KBM-7 (cell line): ENCODE measurements around the gene GTF3C1.

Source experiments
- DNase-seq: peaks from one replicate; pipeline ENCODE4 v3.0.0-alpha.2; 2015
- in situ Hi-C: fragments of 300-500 bp; cut with MboI; formaldehyde crosslinking; loops from 2 replicates; pipeline ENCODE4 v1.14.3; 2020; ENCODE audit warnings: low sequenced_read_pairs, low pct_unique_long_range_greater_than_20kb, mixed read lengths

GTF3C1 gene

DNA sequence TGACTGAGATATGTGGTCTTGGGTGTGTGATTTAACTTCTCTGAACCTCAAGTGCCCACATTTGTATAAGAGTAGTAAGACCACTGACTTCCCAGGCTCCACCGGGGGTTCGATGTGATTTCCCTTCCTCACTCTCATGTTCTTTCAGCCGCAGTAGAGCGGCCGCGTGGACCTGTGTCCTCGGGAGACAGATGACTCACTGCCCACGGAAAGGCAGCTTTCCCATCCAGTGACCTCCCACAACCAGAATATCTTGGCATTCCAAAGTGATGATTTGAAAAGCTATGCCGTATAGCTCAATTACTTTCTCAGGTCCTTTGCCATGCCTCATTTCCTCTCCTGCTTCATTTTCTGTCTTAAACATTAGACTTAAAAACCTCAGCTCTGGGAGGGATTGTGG is 74.2 kb downstream of the GTF3C1 start:
- no peak for DNase-seq
- in situ Hi-C loops = loop anchor here (10.0 to 25.0 kb wide), 2 partner anchors 59 to 863 kb away; no protein-coding TSS in a partner anchor

DNA sequence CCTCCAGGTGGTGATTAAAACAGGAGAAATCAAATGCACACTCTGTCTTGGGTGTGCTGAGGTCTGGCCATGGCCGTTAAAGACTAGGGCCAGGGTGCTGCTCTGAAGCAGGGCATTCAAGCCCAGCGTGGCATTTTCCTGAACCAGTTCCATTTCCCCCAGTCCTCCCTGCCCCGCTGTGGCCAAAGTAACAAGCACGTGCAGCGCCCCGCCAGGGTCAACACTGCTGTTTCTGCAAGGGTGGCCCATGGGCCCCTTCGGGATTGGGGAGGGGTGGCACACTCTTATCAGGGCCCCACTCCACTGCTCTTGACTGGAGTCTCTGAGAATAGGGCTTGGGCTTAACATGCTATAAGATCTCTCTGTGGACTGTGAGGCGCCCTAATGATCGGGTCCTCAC is 74.8 kb downstream of the GTF3C1 start:
- in situ Hi-C loops = loop anchor here (10.0 to 25.0 kb wide), 2 partner anchors 60 to 863 kb away; no protein-coding TSS in a partner anchor
- no peak for DNase-seq

GRCh38 chr16:27474041-27474440 is 75.7 kb downstream of the GTF3C1 start:
- in situ Hi-C loops = loop anchor here (10.0 kb wide), 1 partner anchor 61 kb away; no protein-coding TSS in a partner anchor
- no peak for DNase-seq

DNA sequence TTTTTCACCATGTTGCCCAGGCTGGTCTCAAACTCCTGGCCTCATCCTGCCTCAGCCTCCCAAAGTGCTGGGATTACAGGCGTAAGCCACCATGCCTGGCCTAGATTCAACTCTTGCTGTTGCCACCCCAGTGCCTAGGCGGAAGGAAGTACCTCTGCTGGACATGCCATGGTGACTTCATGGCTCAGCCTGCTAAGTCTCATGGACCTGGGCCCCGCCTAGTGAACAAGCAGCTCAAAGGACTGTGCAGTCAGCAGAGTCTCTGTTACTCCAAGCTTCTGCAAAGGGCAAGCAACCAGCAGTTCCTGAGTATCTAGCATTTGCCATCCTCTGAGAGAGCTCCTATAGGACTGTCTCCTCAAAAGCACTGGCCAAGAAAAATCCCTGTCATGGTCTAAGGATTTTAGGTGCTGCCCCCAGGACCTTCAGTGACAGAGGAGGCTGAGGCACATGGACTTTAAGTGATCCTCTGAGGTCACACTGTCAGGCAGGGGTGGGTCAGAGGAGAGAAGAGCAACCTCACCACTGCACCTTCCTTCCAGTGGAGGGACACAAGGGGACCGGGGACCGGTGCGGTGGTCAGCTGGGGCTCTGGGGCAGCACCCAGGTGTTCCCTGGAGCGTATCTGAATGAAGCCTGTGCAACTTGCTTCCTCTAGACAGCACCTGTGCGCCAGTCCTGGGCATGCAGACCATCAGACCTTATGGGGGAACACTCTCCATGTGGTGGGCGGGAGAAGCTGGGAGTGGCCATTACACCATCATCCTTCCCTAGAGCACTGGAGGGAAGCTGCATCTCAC is 76.4 kb downstream of the GTF3C1 start:
- in situ Hi-C loops = loop anchor here (10.0 kb wide), 1 partner anchor 62 kb away; no protein-coding TSS in a partner anchor
- DNase-seq = no peak

DNA sequence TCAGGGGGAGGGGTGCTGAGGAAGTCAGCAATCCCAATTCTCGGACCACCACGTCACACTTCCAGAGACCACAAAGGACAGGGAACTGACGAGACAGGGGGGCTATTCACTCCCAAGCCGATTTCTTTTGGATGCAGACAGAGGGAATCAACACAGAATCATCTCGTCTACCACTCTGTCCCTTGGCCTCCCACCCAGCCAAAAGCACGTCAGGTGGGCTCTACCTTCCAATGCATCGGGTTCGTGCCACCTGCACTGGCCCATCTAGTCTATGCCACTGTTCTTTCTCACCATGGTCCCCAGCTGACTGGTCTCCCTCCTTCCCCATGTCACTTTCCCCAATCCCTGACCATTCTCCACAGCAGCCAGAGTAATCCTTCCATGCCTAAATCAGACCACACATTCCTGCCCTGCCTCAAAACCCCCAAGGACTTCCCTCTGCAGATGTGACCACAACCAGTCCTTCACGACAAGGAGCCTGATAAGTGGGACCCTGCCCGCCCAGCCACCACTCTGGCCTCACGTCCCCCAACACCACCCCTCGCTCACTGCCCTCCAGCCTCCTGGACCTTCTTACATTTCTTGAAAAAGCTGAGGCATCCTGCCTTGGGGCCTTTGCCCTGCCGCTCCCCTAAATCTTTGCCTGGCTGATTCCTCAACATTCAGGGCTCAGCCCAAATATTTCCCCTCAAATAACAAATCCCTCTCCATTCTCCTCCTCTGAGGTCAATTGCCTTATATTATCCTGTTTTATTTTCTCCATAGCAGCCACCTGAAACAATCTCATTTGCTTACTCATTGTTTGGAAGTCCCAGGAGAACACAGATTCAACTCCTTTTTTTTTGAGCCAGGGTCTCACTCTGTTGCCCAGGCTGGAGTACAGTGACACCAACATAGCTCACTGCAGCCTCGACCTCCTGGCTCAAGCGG is 77.4 kb downstream of the GTF3C1 start:
- in situ Hi-C loops = loop anchor here (10.0 kb wide), 1 partner anchor 62 kb away; no protein-coding TSS in a partner anchor
- no peak for DNase-seq

DNA sequence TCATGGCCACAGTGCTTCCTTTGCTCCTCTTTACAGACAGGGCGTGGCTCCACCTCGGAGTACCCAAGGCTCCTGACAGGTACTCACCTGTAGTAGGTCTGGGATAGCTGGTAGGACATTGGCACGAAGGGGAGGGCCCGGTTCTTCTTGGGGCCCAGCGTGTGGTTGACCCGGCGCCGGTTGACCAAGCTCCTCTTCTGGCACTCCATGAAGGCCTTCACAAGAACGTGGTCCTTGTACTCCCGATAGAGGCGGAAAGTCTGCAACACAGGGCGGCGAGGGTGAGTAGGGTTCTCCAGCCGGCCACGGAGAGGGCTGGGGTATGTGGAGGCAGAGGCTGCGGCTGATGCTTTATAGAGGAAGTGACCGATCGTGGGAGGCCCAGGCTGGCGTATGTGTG is 78.1 kb downstream of the GTF3C1 start:
- in situ Hi-C loops = loop anchor here (10.0 kb wide), 1 partner anchor 63 kb away; no protein-coding TSS in a partner anchor
- DNase-seq = no peak

GRCh38 chr16:27470567-27471431 is 78.9 kb downstream of the GTF3C1 start:
- in situ Hi-C loops = loop anchor here (10.0 kb wide), 1 partner anchor 64 kb away; no protein-coding TSS in a partner anchor
- no peak for DNase-seq

- in situ Hi-C loops = no loop called here
- no peak for DNase-seq
These were observed 80.7 kb downstream of the GTF3C1 start for GRCh38 chr16:27468941-27469531.

DNA sequence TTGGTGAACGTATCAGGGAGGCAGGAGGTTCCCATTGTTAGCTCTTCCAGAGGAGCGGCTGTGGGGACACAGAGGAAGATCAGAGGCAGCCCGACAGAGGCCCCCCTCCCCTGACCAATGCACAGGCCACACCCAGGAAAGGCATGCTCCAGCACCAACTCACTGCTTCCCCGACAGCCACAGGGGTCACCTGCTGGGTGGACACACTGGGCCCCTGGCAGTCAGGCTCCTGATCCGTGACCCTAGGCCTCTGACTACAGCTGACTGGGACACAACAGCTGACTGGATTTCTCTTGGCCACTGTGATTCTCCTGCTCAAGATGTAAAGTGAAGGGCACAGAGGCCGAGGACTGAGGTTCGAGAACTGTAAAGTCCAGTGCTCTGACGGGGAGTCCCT is 84.2 kb downstream of the GTF3C1 start:
- no peak for DNase-seq
- in situ Hi-C loops = no loop called here

GRCh38 chr16:27464626-27465482 is 84.9 kb downstream of the GTF3C1 start:
- no peak for DNase-seq
- in situ Hi-C loops = no loop called here

GRCh38 chr16:27463741-27464591 is 85.7 kb downstream of the GTF3C1 start:
- DNase-seq = no peak
- in situ Hi-C loops = no loop called here

DNA sequence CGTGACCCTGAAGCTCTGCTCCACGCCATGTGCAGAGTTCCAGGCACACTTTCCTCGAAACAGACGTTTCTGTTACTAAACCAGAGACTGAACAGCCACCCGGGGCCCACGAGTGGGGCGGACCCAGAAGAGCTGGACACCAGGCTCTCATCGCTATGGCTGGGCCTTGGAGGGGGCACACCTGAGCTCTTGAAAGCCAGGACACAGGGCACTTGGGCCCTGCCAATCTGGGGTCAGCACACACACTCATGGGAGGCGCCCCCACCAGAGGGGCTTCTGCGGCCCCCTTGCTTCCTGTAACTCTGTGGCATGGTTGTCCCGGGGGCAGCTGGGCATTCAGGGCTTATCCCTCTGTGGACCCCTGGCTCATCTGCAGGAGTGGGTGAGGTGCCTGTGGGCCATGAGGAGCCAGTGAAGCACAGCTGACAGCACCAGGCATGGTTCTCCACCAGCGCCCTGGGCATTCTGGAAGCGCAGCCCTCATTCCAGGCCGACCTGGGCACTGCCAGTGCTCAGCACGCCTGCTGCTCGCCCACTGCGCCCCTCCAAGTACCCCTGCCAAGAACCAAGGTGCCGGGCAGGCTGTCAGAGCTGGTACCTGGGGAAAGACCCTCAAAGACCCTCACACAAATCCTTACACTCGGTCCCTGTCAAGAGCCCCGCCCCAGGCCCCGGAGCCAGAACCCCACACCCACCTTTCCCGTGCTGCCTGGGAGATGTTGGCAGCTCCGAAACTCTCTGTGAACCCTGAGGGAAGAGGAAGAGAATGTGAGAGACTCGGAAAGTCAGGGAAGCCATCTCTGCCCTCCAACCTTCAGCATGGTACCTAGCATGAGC is 86.6 kb downstream of the GTF3C1 start:
- in situ Hi-C loops = no loop called here
- DNase-seq = no peak

DNA sequence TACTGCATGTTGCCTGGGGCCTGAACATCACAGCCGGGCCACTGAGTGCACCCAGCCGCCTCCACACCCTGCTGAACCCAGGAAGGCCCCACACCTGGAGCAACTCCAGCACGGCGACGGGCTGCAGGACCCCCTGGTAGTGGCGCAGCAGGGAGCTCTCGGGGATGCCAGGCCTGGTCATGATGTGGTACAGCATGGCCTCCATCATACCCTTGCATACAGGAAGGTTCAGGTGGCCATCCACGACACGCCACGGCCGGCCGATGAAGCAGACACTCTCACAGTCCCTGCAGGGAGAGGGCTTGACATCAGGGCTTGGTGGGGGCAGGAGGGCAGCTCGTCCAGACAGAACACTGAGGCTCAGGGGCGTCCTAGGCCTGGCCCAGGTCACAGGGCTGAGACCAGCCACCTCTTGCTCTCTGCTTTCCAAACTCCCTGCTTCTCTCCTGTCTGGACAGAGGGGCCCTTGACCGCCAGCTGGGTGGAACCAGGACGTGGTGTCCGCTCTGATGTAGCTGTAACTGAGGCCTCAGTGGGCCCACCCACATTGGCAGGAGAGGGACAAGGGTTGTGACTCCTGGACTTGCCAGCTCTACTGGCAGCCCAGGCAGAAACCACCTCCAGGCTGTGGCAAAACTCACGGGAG is 87.4 kb downstream of the GTF3C1 start:
- DNase-seq = no peak
- in situ Hi-C loops = no loop called here

GRCh38 chr16:27461483-27462171 is 88.1 kb downstream of the GTF3C1 start:
- in situ Hi-C loops = no loop called here

More at GRCh38 chr16:27461483-27462171, 88.1 kb downstream of the GTF3C1 start:
- DNase-seq = no peak
